ENCODE results near the gene ZFP36L1.
"Not testable (repeated sequence)": the region's sequence is repeated elsewhere in the genome, so short reads cannot be mapped to it uniquely, and the experiment has no call there.

Gene ZFP36L1

DNA sequence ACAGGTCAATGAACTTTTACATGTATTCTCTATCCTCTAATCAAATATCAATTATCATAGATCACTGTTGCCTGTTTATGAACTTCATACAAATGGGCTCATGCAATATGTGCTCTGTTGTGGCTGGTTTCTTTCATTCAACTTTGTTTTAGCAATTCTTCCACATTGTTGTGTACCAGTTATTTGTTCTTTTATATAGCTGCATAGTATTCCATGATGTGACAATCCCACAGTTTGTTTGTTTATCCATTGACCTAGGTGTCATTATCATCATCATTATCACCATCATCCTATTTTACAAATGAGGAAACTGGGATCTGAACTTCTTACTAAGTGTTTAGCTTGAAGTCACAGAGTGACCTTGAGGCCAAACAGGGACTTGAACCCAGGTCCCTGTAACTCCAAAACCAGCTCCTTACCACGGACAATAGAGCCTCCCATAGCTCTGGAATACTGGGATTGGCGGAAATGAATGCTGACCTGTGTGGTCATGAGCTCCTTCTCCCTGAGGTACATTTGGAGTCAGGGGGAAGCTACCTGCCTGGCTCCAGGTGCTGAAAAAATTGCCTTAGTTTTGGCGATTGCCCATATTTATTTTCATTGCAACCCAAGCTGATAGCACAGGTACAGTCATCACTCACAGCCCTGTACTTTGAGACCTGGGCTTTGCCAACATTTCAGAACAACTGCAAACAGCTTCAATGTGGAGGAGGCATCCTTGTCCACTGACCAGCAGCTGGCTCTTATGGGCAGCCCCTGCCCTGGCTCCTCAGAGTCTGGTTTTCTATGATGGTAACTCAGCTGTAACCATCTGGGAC lies 9.2 kb downstream of the ZFP36L1 start:
- no peak for DNase-seq

DNA sequence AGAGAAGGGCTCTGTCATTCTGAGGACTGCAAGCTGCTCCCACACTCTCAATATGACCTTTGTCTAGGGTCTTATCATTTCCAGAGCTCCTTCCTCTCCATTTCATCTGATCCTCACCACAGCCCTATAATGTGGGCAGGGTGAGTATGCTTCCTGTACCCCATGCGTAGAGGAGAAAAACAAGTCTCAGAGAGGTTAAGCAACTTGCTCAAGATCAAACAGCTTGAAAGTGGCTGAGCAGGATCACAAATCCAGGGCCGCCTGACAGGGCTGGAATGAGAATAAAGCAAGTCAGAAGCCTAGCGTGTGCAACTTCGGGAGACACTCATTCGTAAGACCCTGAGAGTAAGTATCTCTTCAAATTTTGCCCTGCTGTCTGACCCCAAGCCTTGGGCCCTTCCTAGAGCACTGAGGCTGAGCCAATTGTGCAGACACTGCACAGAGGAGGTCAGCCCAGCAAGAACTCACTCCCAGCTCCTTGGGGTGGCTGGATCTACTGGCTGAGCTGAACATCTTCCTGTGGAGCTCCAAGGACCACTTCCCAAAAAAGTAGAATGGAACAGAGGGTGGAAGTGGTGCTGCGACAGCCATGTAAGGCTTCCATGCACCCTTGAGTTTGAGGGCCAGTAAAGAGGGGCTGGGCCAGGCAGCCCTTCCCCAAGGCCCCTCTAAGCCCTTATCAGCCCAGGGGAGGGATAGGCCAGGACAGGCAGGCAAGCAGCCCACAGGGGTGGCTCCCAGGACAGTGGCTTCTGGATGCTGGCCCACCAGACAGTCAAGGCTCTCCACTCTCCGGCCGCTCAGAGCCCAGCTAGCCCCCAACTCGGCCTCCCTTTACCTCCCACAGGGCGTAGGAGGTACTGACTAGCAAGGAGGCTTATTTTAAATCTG lies 10.5 kb downstream of the ZFP36L1 start:
- no peak for DNase-seq

DNA sequence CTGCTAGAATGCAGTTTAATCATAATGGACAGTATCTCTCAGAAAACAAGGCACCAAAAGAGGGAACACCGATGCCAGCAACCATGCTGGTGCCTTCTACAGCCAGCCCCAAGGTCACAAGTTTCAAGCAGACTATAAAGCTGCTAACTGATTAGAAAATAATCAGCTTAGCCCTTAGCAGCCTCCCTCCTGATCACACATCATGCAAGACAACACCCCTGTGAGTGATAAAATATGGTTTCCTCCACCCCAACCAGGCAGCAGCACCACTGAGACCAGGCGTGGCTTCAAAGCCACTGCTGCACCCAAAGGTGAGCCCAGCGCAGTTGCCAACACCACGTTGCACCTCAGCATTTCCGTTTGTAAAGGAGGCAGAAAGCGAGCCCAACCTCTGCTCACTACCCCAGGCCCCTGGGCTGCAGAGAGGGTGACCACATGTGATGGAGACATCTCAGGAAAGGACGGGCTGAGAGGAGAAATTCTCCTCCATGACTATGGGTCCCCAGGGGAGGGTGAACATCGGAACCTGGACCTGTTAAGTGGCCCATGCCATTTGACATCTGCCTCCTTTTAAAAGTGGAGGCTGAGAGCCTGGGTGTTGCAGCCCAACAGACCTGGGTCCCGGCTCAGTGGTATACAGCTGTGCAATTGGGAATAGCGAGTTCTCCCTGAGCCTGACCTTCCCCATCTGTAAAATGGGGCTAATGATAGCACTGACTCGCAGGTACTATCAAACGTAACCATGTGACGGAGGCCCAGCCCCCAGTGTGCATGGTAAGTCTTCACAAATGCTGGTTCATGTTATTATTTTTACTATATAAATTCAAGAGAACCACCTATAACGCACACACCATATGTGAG lies 11.5 kb downstream of the ZFP36L1 start:
- DNase-seq: no peak

DNA sequence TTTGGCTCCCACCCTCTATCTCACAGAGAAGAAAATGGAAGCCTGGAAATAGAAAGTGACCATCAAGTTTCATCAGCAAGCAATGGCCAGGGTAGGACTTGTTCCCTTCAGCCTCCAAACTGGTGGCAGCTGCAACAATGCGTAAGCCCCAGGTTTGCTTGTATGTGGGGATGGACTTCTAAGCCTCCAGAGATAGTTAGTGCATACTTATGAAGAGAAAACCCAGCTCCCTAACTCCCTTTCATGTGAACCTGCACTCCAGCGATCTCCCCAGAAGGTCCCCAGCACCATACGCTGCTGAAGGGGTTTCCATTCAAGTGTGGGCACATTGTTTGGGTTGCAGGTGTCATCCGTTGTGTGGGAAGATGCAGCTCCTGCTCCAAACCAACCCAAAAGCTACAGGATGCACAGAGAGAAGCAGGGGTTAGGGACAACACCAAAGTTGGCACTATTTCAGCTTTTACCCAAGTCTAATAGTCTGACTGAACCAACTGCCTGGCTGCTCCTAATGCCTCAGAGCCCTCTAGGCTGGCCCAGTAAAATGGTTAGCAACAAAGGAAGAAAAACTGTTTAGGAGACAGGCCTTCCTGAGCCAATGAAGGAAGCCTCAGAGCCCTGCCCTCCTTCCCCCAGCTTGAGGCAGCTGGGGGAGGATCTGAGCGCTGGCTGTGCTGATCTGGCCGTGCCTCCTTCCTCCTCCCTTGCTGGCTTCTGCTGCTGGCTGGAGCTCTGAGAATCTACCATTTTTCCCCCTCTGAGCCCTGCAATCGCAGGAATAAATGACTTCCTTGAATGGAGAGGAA lies 12.3 kb downstream of the ZFP36L1 start:
- no peak for DNase-seq

DNA sequence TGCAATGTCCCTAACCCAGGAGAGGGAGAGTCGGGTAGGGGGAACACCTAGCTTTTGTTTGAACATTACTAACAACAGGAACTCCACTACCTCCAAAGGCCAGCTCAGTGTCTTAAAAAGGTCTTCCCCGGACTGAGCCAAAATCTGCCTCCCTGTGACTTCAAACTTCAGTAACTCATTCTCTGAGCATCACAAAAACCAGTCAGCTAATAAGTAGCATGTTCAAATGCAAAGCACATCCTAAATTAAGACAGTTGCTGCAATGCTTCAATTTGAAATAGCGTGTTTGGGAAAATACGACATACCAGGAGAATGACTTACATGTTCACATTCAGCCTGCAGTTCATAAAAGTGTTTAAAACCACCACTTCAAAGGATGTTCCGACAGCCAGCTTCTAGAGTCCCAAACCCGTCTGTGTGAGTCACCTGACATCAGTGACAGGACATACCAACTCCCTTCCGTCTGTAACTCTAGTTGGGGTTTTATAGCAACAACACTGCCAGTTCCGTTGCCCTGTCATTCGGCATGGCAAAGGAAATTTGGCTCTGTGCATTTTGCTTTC lies 13.0 kb downstream of the ZFP36L1 start:
- DNase-seq: no peak

DNA sequence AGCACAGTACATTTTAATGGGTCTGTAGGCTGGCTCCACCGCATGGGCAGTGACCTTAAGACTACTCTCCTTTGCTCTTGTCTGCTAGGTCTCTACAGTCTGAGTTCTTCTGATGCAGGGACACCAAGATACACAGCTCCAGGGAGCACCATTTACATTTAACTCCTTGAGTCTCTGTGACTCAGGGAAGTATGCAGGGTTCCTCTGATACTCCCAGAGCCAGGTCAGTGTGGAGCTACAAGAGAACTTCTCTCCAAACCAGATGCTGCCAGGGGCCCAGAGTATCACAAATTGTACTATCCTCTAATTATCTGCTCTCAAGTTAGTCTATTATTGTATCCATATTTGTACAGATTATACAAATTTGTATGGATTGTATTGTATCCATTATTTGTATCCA lies 15.2 kb downstream of the ZFP36L1 start:
- DNase-seq: no peak

DNA sequence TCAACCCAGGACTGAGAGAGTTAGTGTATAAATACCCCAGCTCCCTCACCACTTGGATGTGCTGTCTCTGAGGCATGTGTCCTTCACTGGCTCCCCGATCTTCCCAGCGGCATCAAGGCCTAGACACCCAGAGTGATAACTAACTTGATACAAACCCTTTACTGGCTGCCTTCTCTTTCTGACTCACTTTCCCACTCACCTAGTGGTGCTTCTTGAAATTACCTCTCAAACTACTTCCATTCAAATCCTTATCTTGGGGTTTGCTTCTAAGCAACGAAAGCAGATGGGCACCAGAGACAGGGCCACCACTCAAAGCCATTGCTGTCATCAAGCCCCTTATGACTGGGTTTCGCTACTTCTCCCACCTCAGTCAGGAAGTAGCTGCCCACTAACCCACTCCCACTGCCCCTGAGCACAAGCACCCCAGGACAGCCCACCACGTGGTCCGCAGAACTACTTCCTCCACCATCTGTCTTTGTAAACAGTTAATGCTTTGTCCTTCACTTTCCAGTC lies 17.2 kb downstream of the ZFP36L1 start:
- no peak for DNase-seq

DNA sequence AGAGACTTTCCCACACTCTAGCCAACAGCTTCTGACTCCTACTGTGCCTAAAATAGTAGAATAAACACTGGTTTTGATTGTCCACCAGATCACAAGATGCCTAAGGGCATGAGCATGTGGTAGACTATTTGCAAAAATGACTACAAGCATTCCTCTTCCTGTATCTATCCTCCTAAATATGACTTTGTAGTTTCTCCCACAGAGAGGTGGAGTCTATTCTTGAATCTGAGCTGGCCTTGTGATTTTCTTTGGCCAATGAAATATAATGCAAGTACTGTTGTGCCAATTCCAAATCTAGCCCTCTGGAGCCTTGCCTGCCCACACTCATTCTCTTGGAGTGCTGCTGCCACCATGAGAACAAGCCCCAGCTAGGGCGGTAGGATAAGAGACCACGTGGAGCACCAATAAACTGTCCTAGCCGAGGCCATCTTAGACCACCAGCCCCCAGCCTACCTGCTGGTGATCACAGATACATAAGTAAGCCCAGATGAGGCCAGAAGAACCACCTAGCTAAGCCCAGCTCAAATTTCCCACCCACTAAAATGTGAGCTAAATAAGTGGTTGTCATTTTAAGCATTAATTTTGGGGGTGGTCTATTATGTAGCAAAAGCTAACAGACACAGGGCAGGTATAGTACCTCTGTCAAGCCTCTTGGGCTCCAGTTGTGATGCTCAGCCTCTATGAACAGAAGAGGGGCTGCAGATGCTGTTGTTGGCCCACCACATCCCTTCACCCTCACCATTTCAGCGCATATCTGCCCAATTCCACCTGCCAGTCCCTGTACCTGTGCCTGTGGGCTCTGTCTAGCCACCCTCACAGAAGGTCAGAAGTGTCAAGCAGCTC lies 17.9 kb downstream of the ZFP36L1 start:
- peak in 1 of 3 experiments; percentile 48 for DNase-seq

DNA sequence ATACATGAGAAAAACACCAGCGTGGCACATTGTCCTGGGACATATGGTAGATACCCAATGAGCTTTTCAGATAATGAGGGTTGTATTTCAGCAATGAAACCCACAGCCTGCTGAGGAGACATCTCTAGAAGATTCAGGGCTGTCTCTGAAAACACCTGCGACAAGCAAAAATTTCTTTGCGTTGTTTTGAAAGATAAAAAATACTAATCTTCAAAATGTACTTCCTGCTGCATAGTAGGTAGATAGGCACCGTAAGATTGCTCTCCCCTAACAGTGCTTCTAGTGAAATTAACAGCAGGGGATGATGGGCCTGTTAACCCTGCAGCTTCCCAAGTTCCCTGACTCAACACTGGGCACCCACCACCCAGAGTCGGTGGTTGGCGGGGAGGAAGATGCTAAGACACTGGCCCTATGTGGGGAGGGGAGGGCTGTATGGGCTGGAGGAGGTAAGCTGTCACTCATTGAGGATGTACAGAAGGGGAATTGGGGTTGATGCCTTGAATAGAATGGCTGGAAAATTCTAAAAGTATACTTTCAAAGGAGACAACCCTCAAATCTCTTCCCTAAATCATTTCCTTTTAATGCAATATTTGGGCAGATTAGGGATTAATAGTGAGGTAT lies 20.0 kb downstream of the ZFP36L1 start:
- no peak for DNase-seq

DNA sequence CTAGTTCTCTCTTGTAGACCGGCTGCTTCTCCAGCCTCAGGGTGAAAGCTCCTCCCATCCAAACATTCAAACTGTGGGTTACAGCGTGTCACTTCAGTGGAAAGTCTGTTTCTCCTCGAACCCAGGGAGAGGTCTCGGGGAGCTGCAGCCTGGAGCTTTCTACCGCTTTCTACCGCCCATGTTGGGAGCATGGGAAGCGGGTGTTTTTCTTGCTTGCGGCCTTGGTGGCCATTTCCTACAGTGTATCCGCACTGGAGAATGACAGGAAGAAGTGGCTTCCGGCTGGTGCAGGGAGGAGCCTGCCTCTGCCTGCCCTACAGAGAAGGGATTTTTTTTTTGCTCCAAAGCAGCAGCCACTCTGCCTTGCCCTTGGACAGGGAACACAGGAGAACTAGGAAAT lies 21.2 kb downstream of the ZFP36L1 start:
- no peak for DNase-seq

DNA sequence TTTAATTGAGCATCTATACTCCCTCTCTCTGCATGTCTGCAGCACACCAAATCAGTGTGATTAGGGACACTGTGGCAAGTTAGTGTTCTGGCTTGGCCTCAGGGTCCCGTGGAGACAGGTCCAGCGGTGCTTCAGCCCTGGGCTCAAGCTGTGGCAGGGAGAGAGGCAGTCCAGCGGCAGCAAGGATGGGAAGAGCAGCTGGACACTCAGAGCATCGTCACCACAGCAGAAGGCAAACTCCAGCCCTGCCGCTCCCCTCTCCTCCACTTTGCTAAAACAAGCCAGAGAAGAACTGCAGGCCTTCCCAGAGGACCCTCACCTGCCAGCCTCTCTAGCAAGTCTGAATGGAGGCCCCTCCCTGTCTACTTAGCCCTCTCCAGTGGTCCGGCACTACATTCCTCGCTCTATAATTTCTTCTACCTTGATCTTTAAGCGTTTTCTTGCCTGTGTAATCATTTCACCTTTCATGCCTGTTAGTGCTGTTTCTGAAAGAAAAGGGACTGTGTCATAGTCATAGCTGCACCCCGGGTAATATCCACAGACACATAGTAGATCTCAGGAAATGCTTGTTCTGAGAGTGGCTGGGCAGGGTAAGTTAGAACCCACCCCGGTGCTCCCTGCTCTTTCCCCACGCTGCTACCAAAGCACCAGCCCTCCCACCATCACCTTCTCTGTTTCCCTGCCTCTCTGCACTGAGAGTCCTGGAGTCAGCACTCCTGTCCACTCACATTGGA lies 22.1 kb downstream of the ZFP36L1 start:
- no peak for DNase-seq

DNA sequence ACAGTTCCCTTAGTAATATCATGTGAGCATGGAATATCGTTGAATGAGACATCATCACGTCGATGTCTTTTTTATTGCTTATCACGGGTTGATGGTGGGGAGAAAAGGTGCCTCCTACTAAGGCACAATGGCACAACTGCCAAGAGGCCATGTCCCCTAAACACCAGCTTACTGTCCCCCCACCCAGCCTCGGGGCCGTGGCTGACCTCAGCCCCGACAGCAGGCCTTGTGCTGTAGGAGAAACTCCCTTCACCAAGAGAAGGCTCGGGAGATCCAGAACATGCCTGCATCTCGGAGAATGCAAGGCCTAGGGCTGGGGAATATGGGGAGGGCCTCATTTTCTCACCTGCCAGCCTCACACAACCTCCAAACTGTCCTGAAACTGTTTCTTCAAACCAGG lies 22.8 kb downstream of the ZFP36L1 start:
- DNase-seq: no peak

DNA sequence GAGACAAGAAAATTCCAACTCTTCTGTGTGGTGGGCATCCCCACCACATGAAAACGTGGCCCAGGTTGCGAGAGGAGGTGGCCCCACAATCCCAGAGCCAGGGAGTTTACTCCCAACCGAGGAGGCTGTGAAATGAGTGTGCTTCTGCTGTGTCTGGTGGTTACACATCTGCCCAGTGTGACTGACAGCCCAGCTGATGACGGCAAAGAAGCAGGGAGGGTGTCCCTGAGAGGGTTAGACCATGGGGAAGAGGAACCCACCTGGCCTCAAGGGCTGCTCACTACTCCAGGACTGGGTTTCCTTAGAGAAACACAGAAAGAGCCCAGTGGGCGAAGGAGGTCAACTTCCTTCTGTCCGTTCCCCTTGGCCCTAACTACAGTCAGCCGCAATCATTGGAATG lies 24.6 kb downstream of the ZFP36L1 start:
- DNase-seq: no peak

DNA sequence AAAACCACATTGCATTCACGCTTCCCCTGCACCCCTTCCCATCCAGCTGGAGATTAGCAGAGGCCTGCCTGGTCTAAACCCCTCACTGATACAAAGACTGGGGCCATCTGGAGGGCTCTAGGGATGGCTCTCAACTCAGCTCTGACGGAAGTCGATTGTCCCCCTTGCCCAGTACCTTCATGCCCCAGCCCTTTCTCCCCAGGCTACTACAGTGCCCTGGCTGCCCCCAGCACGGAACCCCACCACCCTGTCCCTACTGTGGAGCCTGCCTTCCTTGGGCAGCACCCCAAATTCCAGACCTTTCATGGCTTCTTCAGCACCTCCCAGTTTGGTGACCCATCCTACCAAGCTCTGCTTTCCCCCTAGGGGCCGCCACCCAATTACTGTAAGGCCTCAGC lies 25.6 kb downstream of the ZFP36L1 start:
- no peak for DNase-seq

DNA sequence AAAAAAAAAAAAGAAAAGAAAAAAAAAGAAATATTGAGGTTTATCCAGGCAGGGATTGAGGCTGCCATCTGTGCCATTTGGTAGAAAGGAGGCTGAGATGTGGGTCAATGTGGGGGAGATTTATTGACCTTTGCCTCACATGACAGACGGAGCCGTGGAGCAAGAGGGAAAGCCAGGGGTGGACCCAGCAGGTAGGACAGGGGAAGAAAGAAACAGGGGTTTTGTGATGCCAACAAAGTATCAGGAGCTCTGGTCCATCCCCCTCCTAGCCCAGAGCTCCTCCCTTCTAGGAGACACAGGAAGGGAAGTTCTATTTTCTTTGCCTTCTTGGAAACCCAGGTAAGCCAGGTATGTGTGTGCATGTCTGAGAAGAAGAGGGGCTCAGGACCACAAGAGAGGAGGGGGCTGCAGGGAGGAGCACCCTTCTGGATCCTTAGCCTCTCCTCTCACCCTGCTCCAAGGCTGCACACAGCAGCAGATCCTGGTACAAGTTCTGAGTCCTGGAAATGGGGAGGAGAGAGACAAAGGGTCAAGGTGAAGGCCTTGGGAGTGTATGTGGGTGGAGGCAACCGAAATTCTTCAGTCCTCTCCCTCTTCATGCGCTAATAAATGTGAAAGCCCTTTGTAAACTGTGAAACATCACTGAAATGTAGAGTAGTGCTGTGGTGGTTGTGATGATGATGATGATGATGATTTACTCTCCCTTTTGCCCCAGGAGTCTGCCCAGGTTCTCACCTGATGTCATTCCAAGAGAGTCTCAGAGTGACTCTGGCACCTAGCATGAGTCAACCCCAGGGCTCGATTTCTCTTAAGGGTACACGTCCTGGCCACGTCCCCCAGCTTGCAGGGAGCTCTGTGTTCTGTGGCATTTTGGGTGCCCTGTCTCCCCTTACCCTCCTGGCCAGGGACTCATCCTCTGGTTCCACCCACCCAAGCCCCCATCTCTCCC lies 26.3 kb downstream of the ZFP36L1 start:
- no peak for DNase-seq

DNA sequence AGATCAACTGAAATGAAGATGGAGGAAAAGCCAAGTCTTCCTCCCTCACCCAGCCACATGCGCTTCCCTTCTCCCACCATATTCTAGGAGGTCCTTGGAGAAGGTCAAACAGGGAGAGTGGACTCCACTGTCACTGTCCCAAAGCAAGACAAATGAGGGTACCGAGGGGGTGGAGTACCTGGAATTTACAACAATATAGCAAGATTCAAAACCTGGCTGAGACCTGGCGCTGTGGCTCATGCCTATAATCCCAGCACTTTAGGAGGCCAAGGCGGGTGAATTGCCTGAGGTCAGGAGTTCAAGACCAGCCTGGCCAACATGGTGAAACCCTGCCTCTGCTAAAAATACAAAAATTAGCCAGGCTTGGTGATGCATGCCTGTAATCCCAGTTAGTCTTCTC lies 29.0 kb downstream of the ZFP36L1 start:
- DNase-seq: not testable (repeated sequence)

DNA sequence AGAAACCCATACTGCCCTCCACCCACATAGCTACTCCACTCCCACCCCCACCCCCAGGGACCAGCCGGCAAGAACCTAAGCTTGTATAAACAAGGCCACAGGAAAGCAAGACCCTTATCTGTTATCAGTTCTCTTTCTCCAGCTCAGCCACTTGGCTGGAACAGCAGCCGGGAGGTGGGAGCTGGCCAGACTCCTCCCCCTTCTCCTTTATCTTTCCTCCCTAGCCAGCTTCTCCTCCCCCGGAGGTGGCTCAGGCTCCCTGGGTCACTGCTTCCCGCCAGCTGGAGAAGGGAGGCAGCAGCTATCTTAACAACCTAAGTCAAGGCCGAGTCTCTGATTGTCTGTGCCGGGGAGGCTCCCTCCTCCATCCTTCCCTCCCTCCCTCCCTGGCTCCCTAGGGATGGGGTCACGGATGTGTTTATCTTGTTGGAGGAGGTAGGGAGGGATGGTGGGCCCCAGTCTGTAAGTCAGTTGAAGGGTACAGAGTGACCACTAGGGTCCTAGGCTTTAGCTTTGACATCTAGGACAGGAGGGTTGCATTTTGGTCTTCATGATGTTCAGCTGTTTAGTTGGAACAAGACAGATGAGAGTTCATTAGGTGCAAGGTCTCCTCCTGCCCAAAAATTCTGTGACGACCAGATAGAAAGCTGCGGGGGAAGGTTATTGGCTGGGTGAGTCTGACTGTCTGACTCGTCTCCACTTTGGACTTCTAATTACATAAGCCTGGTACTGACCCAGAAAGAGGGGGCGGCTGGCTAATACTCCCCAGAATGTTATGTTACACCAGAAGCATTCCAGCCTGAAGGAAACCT lies 29.7 kb downstream of the ZFP36L1 start:
- DNase-seq: peak in 2 of 3 experiments; percentile 11 to 25
